ELF-1 (cell line): ENCODE results near the gene MAMSTR.
"Not testable (repeated sequence)": the region's sequence is repeated elsewhere in the genome, so short reads cannot be mapped to it uniquely, and the experiment has no call there.

ENCODE experiments used
- DNase-seq: peaks from one replicate; pipeline ENCODE4 v3.0.0-alpha.2; 2016; ENCODE audit warnings: low read depth, low spot score

The MAMSTR gene, protein sequence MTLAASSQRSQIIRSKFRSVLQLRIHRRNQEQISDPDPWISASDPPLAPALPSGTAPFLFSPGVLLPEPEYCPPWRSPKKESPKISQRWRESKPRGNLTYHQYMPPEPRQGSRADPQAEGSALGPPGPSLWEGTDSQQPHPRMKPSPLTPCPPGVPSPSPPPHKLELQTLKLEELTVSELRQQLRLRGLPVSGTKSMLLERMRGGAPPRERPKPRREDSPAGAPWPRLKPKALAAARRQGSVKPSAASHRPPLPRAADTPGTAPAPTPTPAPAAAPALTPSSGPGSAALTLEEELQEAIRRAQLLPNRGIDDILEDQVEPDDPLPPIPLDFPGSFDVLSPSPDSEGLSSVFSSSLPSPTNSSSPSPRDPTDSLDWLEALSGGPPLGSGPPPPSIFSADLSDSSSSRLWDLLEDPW

GRCh38 chr19:48719263-48720171 lies at the start of gene MAMSTR:
Gene MAMSTR (minus strand): TSS chr19:48719725. CDS start chr19:48719031, 694 bp downstream.
- DNase-seq = no peak

- DNase-seq = no peak
Measured at GRCh38 chr19:48768994-48769713, 49.6 kb upstream of the MAMSTR start.

- DNase-seq = not testable (repeated sequence)
Measured at GRCh38 chr19:48768171-48768753, 48.7 kb upstream of the MAMSTR start.

GRCh38 chr19:48765816-48766215 lies 46.3 kb upstream of the MAMSTR start:
- not testable (repeated sequence) for DNase-seq

DNA sequence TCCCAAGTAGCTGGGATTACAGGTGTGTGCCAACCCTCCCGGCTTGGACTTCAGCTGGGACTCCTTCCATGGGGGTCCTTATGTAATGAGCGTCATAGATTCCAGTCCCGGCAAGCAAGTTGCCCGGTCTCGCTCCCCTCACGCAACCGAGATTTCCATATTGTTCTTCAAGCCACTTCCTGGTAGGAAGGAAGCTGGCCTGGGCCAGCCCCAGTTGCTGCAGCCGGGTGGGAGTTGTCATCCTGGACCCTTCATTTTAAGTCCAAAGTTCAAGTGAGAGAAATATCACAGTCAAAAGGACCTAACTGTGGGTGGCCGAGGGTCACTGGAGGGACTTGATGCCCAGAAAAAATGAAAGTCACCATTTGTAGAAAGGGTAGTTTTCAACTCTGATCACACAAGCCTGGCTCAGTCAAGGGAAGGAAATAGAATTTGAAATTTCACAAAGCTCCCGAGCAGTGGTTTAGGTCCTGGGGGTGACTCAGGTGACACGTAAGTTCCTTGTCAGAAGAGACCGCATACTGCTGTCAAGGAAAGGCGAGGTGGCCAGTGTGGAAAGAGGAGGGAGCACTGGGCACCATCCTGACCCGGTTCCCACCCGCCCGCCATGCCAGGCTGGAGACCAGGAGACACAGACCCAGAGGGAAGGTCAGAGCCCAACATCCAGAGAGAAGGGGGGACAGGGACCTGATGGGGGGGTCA lies 41.1 kb upstream of the MAMSTR start:
- no peak for DNase-seq

- no peak for DNase-seq
Measured at GRCh38 chr19:48757741-48758144, 38.2 kb upstream of the MAMSTR start.

DNA sequence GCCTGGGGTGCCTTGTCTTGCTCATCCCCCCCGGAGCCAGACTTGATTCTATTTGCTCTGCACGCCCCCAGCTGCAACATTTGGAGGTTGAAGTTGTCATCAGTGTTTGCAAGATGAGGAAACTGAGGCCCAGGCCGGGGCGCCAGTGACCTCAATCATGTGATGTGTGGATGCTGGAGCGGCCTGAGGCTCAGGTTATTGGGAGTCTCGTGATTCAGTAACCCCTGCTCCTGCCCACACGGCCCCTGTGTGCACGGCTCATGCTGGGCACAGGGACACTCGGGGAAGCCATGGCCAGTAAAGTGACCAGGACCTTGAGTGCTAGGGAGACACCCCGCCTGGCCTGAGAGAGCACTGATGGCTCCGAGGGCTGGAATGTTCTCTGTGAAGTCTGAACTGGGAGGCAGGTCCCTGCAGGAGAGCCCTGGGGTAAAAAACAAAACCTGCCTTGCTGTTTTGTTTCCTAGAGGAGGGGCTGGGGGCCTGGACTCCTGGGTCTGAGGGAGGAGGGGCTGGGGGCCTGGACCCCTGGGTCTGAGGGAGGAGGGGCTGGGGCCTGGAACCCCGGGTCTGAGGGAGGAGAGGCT lies 37.7 kb upstream of the MAMSTR start:
- DNase-seq = peak; percentile 42

- DNase-seq = no peak
Measured at GRCh38 chr19:48756686-48757085, 37.2 kb upstream of the MAMSTR start.

GRCh38 chr19:48756212-48756611 lies 36.7 kb upstream of the MAMSTR start:
- DNase-seq = no peak

GRCh38 chr19:48755787-48756186 lies 36.3 kb upstream of the MAMSTR start:
- no peak for DNase-seq

- no peak for DNase-seq
Measured at GRCh38 chr19:48755084-48755641, 35.6 kb upstream of the MAMSTR start, which contains the start of gene FGF21. Gene FGF21 (plus strand): TSS chr19:48755524. CDS start chr19:48756237, 713 bp downstream.

GRCh38 chr19:48752496-48753365 lies 33.2 kb upstream of the MAMSTR start, which contains the start of gene FUT1:
Gene FUT1 (minus strand): TSS chr19:48752641. CDS start chr19:48751281, 1,360 bp downstream.
- peak; percentile 91 for DNase-seq

DNA sequence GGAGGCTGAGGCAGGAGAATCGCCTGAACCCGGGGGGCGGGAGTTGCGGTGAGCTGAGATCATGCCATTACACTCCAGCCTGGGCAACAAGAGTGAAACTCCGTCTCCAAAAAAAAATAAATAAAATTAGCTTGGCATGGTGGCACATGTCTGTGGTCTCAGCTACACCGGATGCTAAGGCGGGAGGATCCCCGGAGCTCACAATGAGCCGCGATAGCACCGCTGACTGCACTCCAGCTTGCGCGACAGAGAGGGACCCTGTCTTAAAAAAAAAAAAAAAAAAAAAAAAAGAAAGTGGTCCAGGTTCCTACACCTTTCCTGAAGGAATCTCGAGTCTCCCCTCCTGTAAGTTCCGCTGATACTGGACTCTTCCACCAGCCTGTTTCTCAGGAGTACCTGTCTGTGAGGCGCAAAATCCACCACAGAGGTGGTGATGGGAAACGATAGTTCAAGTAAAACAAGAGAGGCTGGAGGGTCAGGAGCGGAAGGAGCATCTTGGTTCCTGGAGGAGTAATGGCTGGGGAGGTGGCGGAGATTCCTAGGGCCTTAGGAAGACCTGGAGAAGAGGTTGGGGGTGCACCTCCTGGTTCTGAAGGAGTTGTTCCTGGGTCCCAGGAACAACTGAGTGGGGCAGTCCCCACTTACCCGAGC lies 32.4 kb upstream of the MAMSTR start:
- no peak for DNase-seq

DNA sequence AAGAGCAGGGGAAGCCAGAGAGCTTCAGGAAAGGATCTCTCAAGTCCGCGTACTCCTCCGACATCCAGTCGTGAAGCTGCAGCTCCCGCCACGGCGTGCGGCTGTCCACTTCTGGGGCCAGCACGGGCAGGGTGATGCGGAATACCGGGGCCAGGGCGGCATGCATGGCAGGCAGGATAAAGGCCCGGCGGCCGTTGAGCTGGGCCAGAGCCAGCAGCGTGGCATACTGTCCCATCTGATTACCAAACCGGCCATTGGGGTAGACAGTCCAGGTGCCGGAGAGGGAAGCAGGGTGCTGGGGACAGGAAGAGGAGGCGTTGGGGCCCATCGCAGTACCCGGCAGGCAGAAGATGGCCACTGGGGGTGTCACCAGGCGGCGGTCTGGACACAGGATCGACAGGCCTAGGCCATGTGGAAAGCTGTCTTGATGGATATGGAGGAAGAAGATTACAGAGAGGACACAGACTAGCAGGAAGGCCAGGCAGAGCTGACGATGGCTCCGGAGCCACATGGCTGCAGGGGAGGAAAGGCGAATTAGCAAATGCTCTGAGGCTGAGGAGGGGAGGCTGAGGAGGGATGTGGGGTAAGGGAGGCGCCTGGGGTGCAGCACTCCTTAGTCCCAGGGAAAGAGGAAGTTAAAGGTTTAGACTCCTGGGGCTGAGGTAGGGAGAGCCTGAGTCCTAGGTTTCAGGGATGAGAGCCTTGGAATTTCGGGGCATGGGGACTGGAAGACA lies 31.4 kb upstream of the MAMSTR start:
- DNase-seq = no peak

DNA sequence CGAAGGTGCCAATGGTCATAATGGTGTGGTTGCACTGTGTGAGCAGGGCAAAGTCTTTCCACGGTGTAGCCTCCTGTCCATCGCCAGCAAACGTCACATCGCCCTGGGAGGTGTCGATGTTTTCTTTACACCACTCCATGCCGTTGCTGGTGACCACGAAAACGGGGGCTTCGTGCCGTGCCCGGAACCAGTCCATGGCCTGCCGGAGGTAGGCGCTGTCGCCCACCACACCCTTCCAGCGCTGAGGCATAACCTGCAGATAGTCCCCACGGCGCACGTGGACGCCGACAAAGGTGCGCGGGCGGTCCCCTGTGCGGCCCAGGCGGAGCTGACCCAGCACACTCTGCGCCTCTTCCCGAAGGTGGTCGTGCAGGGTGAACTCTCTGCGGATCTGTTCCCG lies 30.8 kb upstream of the MAMSTR start:
- no peak for DNase-seq

- no peak for DNase-seq
Measured at GRCh38 chr19:48749571-48750198, 30.2 kb upstream of the MAMSTR start.
